Inferior parietal cortex (tissue), 1 donor: Measurements from ENCODE around the gene ZC3HAV1.
"Not testable (repeated sequence)": the region's sequence is repeated elsewhere in the genome, so short reads cannot be mapped to it uniquely, and the experiment has no call there.

Experiments
- DNase-seq: peaks from one replicate; pipeline ENCODE4 v3.0.0-alpha.2; 2016; ENCODE audit errors: extremely low spot score

ZC3HAV1 gene

GRCh38 chr7:139109188-139109982 is at the start of gene ZC3HAV1:
TSS of gene ZC3HAV1 (minus strand) at chr7:139109720. CDS start at chr7:139109331, 389 bp downstream.
- peak; percentile 64 for DNase-seq

GRCh38 chr7:139153832-139154231 is 44.3 kb upstream of the ZC3HAV1 start:
- no peak for DNase-seq

- DNase-seq, result no peak
Measured at GRCh38 chr7:139152149-139152548, 42.6 kb upstream of the ZC3HAV1 start.

GRCh38 chr7:139139150-139139549 is 29.6 kb upstream of the ZC3HAV1 start:
- no peak for DNase-seq

GRCh38 chr7:139133335-139134139 is 24.0 kb upstream of the ZC3HAV1 start:
- DNase-seq, result peak; percentile 94

- no peak for DNase-seq
Measured at GRCh38 chr7:139132887-139133286, 23.4 kb upstream of the ZC3HAV1 start.

- peak; percentile 4 for DNase-seq
Measured at GRCh38 chr7:139131601-139132041, 22.1 kb upstream of the ZC3HAV1 start.

- DNase-seq, result not testable (repeated sequence)
Measured at GRCh38 chr7:139129814-139130213, 20.3 kb upstream of the ZC3HAV1 start.

- no peak for DNase-seq
Measured at GRCh38 chr7:139127648-139128047, 18.1 kb upstream of the ZC3HAV1 start.

- no peak for DNase-seq
Measured at GRCh38 chr7:139125657-139126056, 16.1 kb upstream of the ZC3HAV1 start.

- DNase-seq, result not testable (repeated sequence)
Measured at GRCh38 chr7:139124995-139125394, 15.5 kb upstream of the ZC3HAV1 start.

GRCh38 chr7:139124084-139124914 is 14.8 kb upstream of the ZC3HAV1 start:
- DNase-seq, result peak; percentile 52

- DNase-seq, result no peak
Measured at GRCh38 chr7:139119486-139119849, 9.9 kb upstream of the ZC3HAV1 start.

GRCh38 chr7:139118805-139119485 is 9.4 kb upstream of the ZC3HAV1 start:
- DNase-seq, result peak; percentile 19

- peak; percentile 8 for DNase-seq
Measured at GRCh38 chr7:139118234-139118804, 8.8 kb upstream of the ZC3HAV1 start.

GRCh38 chr7:139117599-139118233 is 8.2 kb upstream of the ZC3HAV1 start:
- DNase-seq, result no peak

- no peak for DNase-seq
Measured at GRCh38 chr7:139116999-139117398, 7.5 kb upstream of the ZC3HAV1 start.

- no peak for DNase-seq
Measured at GRCh38 chr7:139115104-139115503, 5.6 kb upstream of the ZC3HAV1 start.

GRCh38 chr7:139114585-139114984 is 5.1 kb upstream of the ZC3HAV1 start:
- DNase-seq, result no peak

GRCh38 chr7:139114018-139114417 is 4.5 kb upstream of the ZC3HAV1 start:
- no peak for DNase-seq
